NK-92 (cell line): ENCODE data around the gene ZDHHC13.

Experiments used
- DNase-seq: peaks from one replicate; lab custom pipeline; 2025; ENCODE audit not compliant: unreplicated experiment; lab: John Stamatoyannopoulos, UW

The ZDHHC13 gene

GRCh38 chr11:19116971-19117759 is at the start of gene ZDHHC13:
ZDHHC13 (plus strand) TSS chr11:19117168; CDS start chr11:19117250, 82 bp downstream.
- DNase-seq = peak; percentile 57

DNA sequence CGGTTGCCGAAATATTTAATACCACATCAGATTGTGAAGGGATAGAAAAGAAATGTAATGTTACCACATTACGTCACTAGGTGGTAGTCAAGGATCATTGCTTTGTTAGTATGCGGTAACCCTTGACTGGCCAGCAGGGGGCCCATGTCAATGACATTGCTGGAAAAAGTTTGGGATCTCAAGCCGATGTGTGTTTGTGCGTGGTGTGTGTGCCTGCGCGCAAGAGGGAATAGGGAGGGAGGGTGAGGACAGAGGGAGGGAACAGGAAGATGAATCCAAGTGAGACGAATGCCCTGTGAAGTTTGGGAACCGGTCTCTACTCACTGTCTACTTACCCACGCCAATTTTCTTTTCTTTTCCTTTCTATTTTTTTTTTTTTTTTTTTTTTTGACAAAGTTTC is 45.7 kb upstream of the ZDHHC13 start:
- DNase-seq = no peak

- DNase-seq = no peak
Measured at GRCh38 chr11:19072464-19072863, 44.5 kb upstream of the ZDHHC13 start.

- DNase-seq = no peak
Measured at GRCh38 chr11:19073454-19074415, 43.2 kb upstream of the ZDHHC13 start.

DNA sequence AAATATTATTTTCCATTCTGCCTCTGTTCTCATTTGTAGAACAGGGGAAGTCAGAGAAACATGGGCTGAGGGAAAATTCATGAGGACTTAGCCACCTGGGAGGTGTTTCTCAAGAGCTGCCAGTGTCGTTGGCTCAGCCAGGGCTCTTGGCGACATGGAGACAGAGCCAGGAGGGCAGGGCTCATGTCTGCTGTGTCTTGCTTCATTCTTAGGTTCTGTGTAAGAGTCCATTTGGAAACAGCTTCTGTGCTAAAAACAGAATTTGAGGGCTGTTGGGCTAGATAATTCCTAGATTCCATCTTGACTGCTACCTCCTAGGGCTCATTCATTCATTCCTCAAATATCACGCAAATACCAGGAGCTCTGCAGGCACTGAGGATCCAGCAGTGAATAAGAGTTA is 41.3 kb upstream of the ZDHHC13 start:
- DNase-seq = no peak

DNA sequence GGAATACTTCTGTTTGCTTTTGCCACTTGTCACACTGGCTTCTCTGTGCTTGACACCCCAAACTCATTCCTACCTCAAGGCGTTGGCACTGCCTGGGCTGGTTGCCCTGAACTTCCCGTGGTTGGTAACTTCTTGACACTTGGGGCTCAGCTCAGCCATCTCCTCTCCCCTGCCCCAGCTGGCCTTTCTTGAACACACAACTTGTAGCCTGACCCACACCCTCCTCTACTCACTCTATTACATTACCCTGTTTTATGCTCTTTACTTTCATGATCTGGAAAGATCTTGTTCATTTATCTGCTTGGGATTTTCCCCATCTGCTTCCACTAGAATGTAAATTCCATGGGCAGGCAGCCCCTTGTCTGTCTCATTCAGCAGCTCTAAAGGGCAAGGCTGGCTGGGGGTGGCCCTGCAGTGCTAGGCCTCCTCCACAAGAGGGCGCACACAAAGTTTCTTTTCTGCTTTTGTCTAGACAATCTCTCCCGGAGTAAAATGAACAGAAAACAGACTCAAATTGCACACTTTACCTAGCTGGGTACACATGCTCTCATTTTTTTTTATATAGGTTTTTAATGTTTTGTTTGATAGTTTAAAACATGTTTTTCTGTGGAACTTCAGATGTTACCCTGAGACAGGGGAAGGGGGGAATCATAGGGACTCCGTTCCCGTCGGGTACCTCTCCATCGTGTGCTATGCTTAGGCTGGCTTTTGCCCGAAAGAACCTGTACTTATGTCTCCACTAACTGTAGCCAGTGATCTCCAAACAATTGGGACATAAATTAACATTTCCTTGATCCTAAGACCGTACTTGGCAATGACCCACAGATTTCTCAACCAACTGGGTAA is 40.0 kb upstream of the ZDHHC13 start:
- no peak for DNase-seq

- DNase-seq = no peak
Measured at GRCh38 chr11:19077965-19078364, 39.0 kb upstream of the ZDHHC13 start.

DNA sequence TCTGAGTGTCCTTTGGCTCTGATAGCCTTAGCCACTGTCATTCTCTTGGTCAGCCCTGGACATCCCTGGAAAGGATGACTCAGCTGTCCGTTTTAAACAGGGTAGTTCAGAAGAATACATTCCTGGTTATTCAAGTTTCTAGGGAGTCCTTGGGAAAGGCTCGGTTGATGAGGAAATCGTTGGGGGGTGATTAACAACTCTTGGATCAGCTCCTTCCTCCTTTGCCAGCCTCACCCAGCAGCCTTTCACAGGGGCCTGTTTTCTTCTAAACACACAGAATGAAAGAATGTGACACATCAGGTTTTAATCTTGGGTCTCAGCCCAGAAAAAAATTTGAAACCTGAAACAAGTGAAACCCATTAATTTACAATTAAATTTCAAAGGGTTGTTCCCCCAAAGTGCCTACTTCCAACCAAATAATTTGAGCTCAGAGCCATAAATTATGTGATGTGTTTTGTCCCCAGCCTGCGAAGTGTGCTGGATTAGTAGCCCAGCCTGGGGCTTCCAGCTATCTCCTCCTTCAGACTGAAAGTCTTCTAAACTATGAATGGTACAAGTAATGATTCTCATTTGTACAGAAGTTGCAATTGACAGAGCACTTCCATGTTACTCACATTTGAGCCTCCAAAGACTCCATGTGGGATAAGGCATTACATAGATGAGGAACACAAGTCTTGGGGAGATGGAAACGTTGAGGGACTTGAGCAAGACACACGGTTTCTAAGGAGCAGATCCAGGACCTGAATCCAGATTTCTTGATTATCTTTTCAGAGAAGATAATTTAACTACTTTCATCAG is 37.1 kb upstream of the ZDHHC13 start:
- no peak for DNase-seq

GRCh38 chr11:19080579-19080993 is 36.4 kb upstream of the ZDHHC13 start:
- no peak for DNase-seq

- DNase-seq = no peak
Measured at GRCh38 chr11:19083166-19083565, 33.8 kb upstream of the ZDHHC13 start.

- no peak for DNase-seq
Measured at GRCh38 chr11:19084661-19085315, 32.2 kb upstream of the ZDHHC13 start.

- DNase-seq = no peak
Measured at GRCh38 chr11:19087658-19088057, 29.3 kb upstream of the ZDHHC13 start.

DNA sequence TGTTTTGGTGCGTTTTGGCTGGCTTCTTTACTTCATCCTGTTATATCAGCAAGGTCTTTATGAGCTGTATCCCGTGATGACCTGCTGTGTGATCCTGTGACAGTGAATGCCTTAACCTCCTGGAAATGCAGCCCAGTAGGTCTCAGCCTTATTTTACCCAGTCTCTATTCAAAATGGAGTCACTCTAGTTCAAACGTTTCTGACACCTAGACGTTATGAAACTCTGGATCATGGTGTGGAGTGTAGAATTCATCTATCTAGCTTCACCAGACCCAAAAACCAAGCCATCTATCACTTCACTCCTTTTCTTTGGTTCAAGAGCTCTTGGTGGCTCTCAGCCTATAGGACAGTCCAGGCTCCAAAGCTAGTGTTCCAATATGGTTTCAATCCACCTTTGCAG is 28.2 kb upstream of the ZDHHC13 start:
- DNase-seq = no peak

DNA sequence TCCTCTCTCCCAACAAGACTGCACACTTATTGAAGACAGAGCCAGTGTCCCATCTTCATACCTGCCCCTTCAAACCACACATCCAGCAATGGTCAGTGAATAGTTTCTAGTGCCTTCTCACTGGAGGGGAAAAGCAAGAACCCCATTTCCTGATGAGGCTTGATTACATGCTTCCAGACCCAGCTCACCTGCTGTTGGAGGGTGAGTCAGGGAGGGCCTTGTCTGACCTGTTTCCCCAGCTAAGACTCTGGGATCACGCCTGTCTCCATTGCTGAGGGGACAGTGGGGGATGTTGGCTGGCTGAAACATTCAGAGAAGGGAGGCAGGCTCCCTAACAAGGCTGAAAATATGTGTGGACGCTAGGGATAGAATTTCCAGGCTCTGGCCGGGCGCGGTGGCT is 27.5 kb upstream of the ZDHHC13 start:
- no peak for DNase-seq

DNA sequence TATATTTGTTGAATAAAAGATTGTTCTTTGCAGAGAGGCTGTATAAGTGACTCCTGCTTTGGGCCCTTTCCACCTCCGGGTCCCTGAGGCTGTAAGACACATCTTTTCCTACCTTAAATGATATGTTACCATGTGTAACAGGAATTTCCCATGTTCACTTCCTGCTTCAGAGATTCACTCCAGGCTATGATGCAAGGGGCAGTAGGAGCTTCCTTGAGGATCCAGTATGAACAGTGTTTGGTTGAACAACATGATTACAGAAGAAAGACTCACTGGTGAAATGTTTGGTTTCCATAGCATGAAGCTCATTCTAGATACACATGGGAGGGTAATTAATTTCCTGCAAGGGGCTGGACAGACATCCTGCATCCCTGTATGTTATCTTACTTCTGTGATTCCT is 25.6 kb upstream of the ZDHHC13 start:
- no peak for DNase-seq

GRCh38 chr11:19092342-19092741 is 24.6 kb upstream of the ZDHHC13 start:
- no peak for DNase-seq

DNA sequence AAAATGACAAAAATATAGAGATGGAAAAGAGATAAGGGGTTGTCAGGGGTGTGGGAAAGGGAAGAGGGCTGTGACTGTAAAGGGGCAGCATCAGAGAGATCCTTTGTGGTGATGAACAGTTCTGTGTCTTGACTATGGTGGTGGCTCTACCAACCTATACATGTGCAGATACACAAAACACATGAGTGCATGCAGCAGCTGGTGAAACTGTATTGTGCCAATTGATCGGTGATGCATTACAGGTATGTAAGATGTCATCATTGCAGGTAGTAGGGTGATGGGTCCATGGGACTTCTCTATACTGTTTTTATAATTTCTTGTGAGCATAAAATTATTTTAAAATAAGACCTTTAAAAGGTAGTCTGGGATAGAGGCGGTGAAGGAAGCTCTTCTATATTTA is 24.1 kb upstream of the ZDHHC13 start:
- no peak for DNase-seq

- no peak for DNase-seq
Measured at GRCh38 chr11:19093976-19094375, 23.0 kb upstream of the ZDHHC13 start.

- DNase-seq = no peak
Measured at GRCh38 chr11:19094859-19095258, 22.1 kb upstream of the ZDHHC13 start.

DNA sequence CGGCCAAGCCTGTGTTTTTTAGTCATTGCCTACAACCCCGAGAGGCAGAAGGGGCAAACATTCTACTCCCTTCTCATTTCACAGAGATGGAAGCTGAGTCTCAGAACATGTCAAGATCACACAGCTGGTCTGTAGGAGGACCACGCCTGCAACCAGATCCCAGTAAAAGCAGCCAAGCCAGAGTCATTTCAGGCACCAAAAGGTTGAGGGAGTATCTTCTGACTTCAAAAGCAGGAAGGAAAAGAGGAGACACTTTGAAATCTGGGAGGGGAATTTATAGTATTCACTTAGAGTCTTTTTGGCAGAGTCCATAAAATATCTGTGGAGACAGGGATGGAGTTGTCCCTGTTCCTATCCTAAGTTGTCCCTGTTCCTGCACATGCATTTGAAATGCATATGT is 17.9 kb upstream of the ZDHHC13 start:
- DNase-seq = no peak
